Stimulated activated CD4-positive, alpha-beta T cell treated with anti-CD3 and anti-CD28 coated beads, Interleukin-1b, Interleukin-23, amount 100 ng/mL, for 1 hour (primary cell): ENCODE measurements around the gene SRMS.
"Not testable (repeated sequence)": the region's sequence is repeated elsewhere in the genome, so short reads cannot be mapped to it uniquely, and the experiment has no call there.

Experiments used
- DNase-seq, 2 donors: peaks; one replicate each; pipeline ENCODE4 v3.0.0-alpha.2; 2020; ENCODE audit warnings: low read depth in 2 of 2

Gene SRMS

GRCh38 chr20:63565699-63566335, 18.3 kb upstream of the SRMS start:
- no peak for DNase-seq

- DNase-seq: no peak
These were observed 17.6 kb upstream of the SRMS start for GRCh38 chr20:63565021-63565698.

- DNase-seq: no peak
These were observed 16.7 kb upstream of the SRMS start for GRCh38 chr20:63564036-63564810.

GRCh38 chr20:63563225-63563935, 15.8 kb upstream of the SRMS start:
- no peak for DNase-seq

- DNase-seq: no peak
These were observed 15.1 kb upstream of the SRMS start for GRCh38 chr20:63562461-63563224.

GRCh38 chr20:63561624-63562396, 14.3 kb upstream of the SRMS start:
- no peak for DNase-seq

GRCh38 chr20:63560856-63561609, 13.5 kb upstream of the SRMS start:
- no peak for DNase-seq

- DNase-seq: no peak
These were observed 12.8 kb upstream of the SRMS start for GRCh38 chr20:63560333-63560805.

- DNase-seq: not testable (repeated sequence)
These were observed 12.2 kb upstream of the SRMS start for GRCh38 chr20:63559485-63560332.

- no peak for DNase-seq
These were observed 11.4 kb upstream of the SRMS start for GRCh38 chr20:63558804-63559484.

GRCh38 chr20:63557481-63557891, 9.9 kb upstream of the SRMS start:
- DNase-seq: no peak

- DNase-seq: no peak
These were observed 9.4 kb upstream of the SRMS start for GRCh38 chr20:63556873-63557478.

GRCh38 chr20:63555661-63556381, 8.3 kb upstream of the SRMS start:
- DNase-seq: no peak

GRCh38 chr20:63554361-63555278, 7.1 kb upstream of the SRMS start:
- DNase-seq: no peak

GRCh38 chr20:63553933-63554290, 6.4 kb upstream of the SRMS start, which contains the start of gene FNDC11:
TSS of gene FNDC11 (plus strand) at chr20:63554159. CDS start at chr20:63555664, 1,505 bp downstream.
- peak in 1 of 2 donors; percentile 31 for DNase-seq
